NCI-H345 (cell line): Measurements from ENCODE around the gene AQP9.

ENCODE experiments used
- DNase-seq: peaks from one replicate; lab custom pipeline; 2025; lab: John Stamatoyannopoulos, UW

AQP9 gene

GRCh38 chr15:58139989-58140522, 1.9 kb downstream of the AQP9 start:
- no peak for DNase-seq

DNA sequence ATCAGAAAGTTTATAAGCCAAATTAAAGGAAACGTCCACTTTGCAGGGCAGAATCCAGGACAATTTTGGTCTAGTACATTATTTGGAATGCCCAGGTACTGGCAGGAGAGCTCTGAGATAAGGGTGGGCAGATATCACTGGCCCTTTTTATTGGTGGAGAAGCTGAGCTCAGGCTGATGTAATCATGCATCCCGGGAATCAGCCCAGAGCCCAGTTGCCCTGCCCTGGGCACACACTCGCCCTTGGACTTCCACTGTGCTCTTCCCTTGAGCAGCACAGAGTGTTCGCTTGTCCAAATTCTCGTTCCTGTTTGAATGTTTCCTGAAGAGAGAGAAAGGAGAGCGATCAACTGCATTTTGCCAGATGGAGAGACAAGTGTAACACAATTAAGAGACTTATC, 3.7 kb downstream of the AQP9 start:
- DNase-seq, result no peak

- DNase-seq, result no peak
Measured at GRCh38 chr15:58142827-58143461, 4.8 kb downstream of the AQP9 start.

GRCh38 chr15:58145606-58146005, 7.4 kb downstream of the AQP9 start:
- no peak for DNase-seq

- DNase-seq, result no peak
Measured at GRCh38 chr15:58146211-58146610, 8.0 kb downstream of the AQP9 start.

GRCh38 chr15:58146749-58147148, 8.6 kb downstream of the AQP9 start:
- DNase-seq, result no peak

DNA sequence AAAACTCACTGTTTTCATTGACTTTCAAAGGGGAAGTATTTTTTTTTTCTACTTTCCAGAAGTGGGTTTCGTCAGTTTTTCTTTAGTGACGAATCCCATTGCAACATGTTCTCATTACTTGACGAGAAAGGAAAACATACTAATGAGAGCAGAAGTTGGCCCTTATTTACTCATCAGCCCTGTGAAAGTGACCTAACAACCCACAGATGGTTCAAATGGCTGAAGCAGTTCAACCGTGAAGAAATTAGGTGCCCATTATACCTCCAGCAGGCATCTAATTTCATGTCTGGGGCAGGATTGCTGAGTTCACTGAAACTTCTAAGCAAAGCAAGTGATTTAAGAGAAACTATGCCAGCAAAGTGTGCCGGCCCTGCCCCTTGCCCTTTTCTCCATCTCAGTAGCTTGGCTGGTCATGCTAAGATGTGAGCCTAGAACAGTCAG, 9.0 kb downstream of the AQP9 start:
- DNase-seq, result no peak

- DNase-seq, result no peak
Measured at GRCh38 chr15:58148120-58148519, 9.9 kb downstream of the AQP9 start.

- DNase-seq, result no peak
Measured at GRCh38 chr15:58148633-58149445, 10.7 kb downstream of the AQP9 start.

DNA sequence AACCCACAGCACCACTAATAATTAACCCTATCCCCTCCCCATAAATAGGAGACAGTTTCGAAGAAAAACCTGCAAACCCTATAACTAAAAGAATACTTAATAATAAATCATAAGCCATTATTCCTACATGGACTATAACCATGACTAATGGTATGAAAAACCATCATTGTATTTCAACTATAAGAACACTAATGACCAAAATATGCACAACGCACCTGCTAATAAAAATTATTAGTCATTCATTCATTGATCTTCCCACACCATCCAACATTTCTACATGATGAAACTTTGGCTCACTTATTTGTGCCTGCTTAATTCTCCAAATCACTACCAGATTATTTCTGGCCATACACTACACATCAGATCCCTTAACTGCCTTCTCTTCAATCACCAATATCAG, 16.6 kb downstream of the AQP9 start:
- no peak for DNase-seq

DNA sequence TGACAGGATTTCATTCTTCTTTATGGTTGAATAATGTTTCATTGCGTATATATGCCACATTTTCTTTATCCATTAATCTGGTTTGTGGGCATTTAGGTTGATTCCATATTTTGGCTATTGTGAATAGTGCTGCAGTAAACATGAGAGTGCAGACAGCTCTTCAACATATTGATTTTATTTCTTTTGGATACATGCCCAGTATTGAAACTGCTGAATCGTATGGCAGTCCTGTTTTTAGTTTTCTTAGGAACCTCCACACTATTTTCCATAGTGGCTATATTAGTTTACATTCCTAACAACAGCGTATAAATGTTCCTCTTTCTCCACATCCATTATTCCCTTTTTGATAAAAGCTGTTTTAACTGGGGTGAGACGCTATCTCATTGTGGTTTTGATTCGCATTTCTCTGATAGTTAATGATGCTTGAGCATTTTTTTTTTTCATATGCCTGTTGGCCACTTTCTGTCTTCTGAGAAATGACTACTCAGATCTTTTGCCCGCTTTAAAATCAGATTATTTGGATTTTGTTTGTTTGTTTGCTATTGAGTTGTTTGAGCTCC, 21.7 kb downstream of the AQP9 start:
- DNase-seq, result peak; percentile 46

DNA sequence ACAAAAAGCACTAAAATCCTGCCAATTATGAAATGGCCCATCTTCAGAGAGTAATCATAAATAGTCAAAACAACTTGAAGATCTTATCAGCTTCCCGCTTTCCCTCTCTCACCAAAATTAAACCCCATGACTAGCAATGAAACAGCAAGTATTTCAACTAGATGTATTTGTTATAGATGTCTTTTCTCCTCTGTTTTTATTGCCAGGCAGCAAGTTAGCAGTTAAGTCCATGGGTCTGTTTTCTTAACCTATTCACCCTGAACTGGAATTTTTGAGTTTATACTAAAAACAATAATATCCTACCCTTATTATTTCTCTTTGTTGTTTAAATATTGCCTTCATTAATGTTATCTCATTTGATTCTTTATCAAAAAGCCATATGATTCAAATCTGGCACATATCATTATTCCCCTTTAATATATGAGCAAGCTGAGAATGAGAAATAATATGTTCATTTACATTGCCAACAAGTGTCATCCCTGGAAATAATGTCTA, 23.3 kb downstream of the AQP9 start:
- DNase-seq, result no peak

DNA sequence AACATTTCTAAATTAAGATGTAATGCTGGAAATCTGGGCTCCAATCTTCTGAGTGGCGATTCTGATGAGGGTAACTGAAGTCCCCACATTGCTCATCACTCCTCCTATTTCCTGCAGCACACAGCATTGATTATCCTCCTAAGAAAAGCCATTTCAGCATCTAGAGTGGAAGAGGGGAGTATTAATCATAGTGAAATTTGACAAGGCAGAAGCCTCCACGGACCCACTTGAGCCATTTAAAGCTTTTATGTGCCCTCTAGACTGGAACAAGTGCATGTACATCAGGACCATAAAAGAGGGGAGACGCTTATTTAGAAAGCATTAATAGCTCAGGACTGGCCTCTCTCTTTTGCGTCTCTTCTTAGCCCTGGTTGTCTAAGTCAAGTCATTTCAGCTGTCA, 25.8 kb downstream of the AQP9 start:
- DNase-seq, result no peak

GRCh38 chr15:58164926-58165325, 26.7 kb downstream of the AQP9 start:
- no peak for DNase-seq

- DNase-seq, result peak; percentile 23
Measured at GRCh38 chr15:58165661-58166060, 27.5 kb downstream of the AQP9 start.

- DNase-seq, result no peak
Measured at GRCh38 chr15:58167095-58167691, 29.0 kb downstream of the AQP9 start.

GRCh38 chr15:58169934-58170333, 31.8 kb downstream of the AQP9 start:
- DNase-seq, result no peak

DNA sequence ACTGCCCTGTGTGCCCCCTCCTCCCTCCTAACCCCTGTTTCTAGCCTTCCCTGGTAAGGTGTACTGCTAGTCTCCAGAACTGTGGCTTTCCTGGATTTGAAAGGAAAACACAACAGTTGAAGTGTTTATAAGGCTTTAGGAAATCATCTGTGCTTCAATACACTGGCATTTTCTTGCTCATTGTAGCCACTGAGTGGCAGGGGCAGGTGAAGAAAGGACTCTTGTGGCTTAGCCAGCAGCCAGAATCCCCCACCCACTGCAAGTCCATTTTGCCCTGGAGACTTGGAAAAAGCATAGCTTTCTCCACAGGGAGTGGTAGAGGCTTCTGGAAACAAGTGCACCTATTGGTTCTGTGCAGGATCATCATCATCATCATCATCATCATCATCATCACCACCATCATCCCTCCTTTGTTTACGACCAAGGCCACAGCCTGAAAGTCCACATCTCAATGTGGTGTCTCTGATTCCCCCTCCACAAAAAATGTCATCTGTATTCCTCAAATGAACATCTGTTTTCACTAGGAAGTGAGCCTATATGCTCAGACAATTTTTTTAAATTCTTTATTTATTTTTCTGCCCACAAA, 33.4 kb downstream of the AQP9 start:
- DNase-seq, result no peak

DNA sequence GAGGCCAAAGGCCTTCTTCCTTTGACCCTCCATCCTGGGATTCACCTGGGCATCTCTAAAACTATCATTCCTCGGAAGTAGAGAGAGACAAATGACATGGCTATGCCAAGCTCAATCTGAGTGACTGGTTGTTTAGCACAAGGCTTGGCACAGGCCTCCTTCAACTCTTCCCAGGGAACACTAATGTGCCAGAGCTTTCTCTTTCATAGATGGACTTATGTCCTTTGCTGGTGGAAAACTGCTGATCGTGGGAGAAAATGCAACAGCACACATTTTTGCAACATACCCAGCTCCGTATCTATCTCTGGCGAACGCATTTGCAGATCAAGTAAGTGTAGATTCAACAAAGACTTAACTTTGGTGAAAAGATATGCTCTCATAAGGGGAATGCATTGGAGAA, 36.5 kb downstream of the AQP9 start:
- DNase-seq, result no peak

DNA sequence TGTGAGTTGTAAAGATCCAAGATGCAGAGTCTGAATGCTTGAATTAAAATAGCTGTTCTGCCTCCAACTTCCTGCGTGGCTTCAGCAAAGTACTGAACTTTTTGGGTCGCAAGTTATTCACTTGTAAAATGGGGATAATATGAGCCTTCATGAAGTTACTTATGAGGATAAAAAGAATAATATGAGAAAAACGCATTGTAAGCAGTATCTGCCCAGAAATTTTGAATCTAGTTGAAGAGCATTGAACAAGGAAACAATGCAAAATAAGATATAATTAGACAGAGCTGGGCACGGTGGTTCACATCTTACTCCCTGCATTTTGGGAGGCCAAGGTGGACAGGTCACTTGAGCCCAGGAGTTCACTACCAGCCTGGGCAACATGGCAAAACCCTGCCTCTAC, 37.8 kb downstream of the AQP9 start:
- no peak for DNase-seq

- no peak for DNase-seq
Measured at GRCh38 chr15:58178668-58179067, 40.5 kb downstream of the AQP9 start.

GRCh38 chr15:58179206-58179605, 41.0 kb downstream of the AQP9 start:
- no peak for DNase-seq
